K562 (cell line): ENCODE data around the gene SURF6. TPM values are rescaled to one million over a fixed set of nuclear protein-coding genes. Genes with fewer than 3 reads are reported as not detected.
"Not testable (repeated sequence)": the region's sequence is repeated elsewhere in the genome, so short reads cannot be mapped to it uniquely, and the experiment has no call there.

Experiments used
- HINFP ChIP-seq: fragments of 450-650 bp; conservative IDR thresholded peaks from 2 replicates; pipeline ENCODE4 v1.6.1; 2016; ENCODE audit warnings: missing genetic modification characterization, low read depth, mild to moderate bottlenecking, control low read depth, missing compliant biosample characterization
- JUND ChIP-seq, 2 experiments: IDR thresholded peaks; 2 replicates in 1 of 2; 3 replicates in 1 of 2; pipeline ENCODE4 v1.6.1; 2011; ENCODE audit warnings: borderline replicate concordance in 2 of 2, low read depth in 2 of 2, low read length in 2 of 2, improper control_type of control experiment in 1 of 2, missing biosample characterization in 1 of 2, missing genetic modification characterization in 1 of 2, missing genetic modification reagents in 1 of 2
- MEF2D ChIP-seq: conservative IDR thresholded peaks from 2 replicates; pipeline ENCODE4 v1.6.1; 2016; ENCODE audit warnings: low read depth, missing genetic modification characterization, missing compliant biosample characterization
- MYC ChIP-seq, 2 experiments: fragments of 250-450 bp in 1 of 2; sonication (Bioruptor Pico) in 1 of 2; IDR thresholded peaks; 2 replicates each; pipeline versions ENCODE4 v1.5.1 to v1.6.1; 2012 to 2021; ENCODE audit warnings: low read depth in 2 of 2, borderline replicate concordance in 1 of 2, improper control_type of control experiment in 1 of 2, low read length in 1 of 2, mild to moderate bottlenecking in 1 of 2, moderate library complexity in 1 of 2
- NCOA2 ChIP-seq, 2 experiments: fragments of 450-650 bp; IDR thresholded peaks; 2 replicates each; pipeline ENCODE4 v1.6.1; 2018; ENCODE audit warnings: mild to moderate bottlenecking in 2 of 2, moderate library complexity in 1 of 2; ENCODE audit not compliant: partially characterized antibody in 2 of 2
- NONO ChIP-seq, 2 experiments: fragments of 200-400 bp in 1 of 2; fragments of 450-650 bp in 1 of 2; formaldehyde crosslinking in 1 of 2; IDR thresholded peaks; 2 replicates each; pipeline ENCODE4 v1.6.1; 2017; ENCODE audit warnings: low read depth in 2 of 2, mild to moderate bottlenecking in 2 of 2, moderate library complexity in 2 of 2, low read length in 1 of 2
- NRF1 ChIP-seq, 2 experiments: fragments of 450-650 bp; IDR thresholded peaks in 1 of 2; conservative IDR thresholded peaks in 1 of 2; 2 replicates each; pipeline ENCODE4 v1.6.1; 2014; ENCODE audit warnings: mild to moderate bottlenecking in 2 of 2
- PHF20 ChIP-seq: fragments of 450-650 bp; IDR thresholded peaks from 2 replicates; pipeline ENCODE4 v1.6.1; 2018; ENCODE audit not compliant: partially characterized antibody
- SMARCA4 ChIP-seq: fragments of 450-650 bp; IDR thresholded peaks from 2 replicates; pipeline ENCODE4 v1.6.1; 2016
- ZNF41 ChIP-seq: fragments of 250-450 bp; sonication (Bioruptor Pico); conservative IDR thresholded peaks from 2 replicates; pipeline ENCODE4 v1.4.0; 2020; ENCODE audit warnings: mild to moderate bottlenecking
- ZNF639 ChIP-seq, 2 experiments: fragments of 200-800 bp in 1 of 2; sonication (Bioruptor generic) in 1 of 2; sonication (generic) in 1 of 2; formaldehyde crosslinking in 1 of 2; IDR thresholded peaks in 1 of 2; conservative IDR thresholded peaks in 1 of 2; 2 replicates each; pipeline versions ENCODE4 v1.5.0 to v1.6.1; 2016 to 2020; ENCODE audit warnings: missing compliant biosample characterization in 1 of 2, missing genetic modification characterization in 1 of 2, missing genetic modification reagents in 1 of 2
- polyA plus RNA-seq, 8 experiments: library from polyadenylated mRNA; depleted of rRNA in 4 of 8; stranded (reverse) in 5 of 8; unstranded in 3 of 8; fragments of >200 nt; fragmentation: Nextera tagmentation in 2 of 8; fragmentation: Illumina TruSeq in 1 of 8; extraction: Ambion mirVana in 2 of 8; extraction: Trizol in 1 of 8; gene quantifications; 2 replicates each; pipeline versions ENCODE4 v1.2.1 to v1.2.3, GENCODE V29; 2011 to 2014; ENCODE audit warnings: inconsistent platforms in 1 of 8, missing spikeins in 1 of 8
- total RNA-seq, 7 experiments: library from RNA; depleted of rRNA in 6 of 7; stranded (reverse); fragments of >200 nt in 6 of 7; fragmentation: Illumina TruSeq in 2 of 7; extraction: Trizol in 2 of 7; gene quantifications; 2 replicates each; pipeline versions ENCODE4 v1.2.1 to v1.2.3, GENCODE V29; 2011 to 2021; ENCODE audit warnings: low replicate concordance in 1 of 7
- TF ChIP-seq, protein P1 (sequence below), 3 experiments: fragments of 200-800 bp in 1 of 3; fragments of 250-450 bp in 1 of 3; fragments of 450-650 bp in 1 of 3; sonication (Bioruptor Pico) in 1 of 3; sonication (Bioruptor generic) in 1 of 3; formaldehyde crosslinking in 1 of 3; IDR thresholded peaks; 2 replicates each; pipeline versions ENCODE4 v1.6.1 to v1.8.0; 2016 to 2022; ENCODE audit warnings: mild to moderate bottlenecking in 2 of 3, missing genetic modification characterization in 2 of 3, missing compliant biosample characterization in 1 of 3, moderate library complexity in 1 of 3
- TF ChIP-seq, protein P2 (sequence below): fragments of 450-650 bp; IDR thresholded peaks from 2 replicates; pipeline ENCODE4 v1.6.1; 2016
- TF ChIP-seq, protein P3 (sequence below): fragments of 450-650 bp; IDR thresholded peaks from 2 replicates; pipeline ENCODE4 v1.6.1; 2016; ENCODE audit warnings: low read depth, mild to moderate bottlenecking, moderate library complexity

SURF6 gene
- total and polyA plus RNA-seq, 9 of the 15 experiments (the other 6 are each of a cell fraction or from before 2014, with no cell fraction given), result 1.4 to 68.3 (median 14.7) TPM

- peak in 1 of 2 experiments; percentile 76; a peak in 2 of 4 replicates for TF ChIP-seq ZNF639 (CRISPR knock-in tag; conservative IDR thresholded peaks at IDR 0.05 in 1 of 2, IDR thresholded peaks at IDR 0.05 in 1 of 2)
- 0 out of 2 replicates have a peak, but pooled peaks have one; percentile 4 for TF ChIP-seq ZNF41 (CRISPR knock-in tag)
- peak in 1 of 2 experiments; percentile 49 for TF ChIP-seq NCOA2 (IDR thresholded peaks at IDR 0.05; ENCODE audit: partially characterized antibody in 2 of 2)
- TF ChIP-seq, protein P1, sequence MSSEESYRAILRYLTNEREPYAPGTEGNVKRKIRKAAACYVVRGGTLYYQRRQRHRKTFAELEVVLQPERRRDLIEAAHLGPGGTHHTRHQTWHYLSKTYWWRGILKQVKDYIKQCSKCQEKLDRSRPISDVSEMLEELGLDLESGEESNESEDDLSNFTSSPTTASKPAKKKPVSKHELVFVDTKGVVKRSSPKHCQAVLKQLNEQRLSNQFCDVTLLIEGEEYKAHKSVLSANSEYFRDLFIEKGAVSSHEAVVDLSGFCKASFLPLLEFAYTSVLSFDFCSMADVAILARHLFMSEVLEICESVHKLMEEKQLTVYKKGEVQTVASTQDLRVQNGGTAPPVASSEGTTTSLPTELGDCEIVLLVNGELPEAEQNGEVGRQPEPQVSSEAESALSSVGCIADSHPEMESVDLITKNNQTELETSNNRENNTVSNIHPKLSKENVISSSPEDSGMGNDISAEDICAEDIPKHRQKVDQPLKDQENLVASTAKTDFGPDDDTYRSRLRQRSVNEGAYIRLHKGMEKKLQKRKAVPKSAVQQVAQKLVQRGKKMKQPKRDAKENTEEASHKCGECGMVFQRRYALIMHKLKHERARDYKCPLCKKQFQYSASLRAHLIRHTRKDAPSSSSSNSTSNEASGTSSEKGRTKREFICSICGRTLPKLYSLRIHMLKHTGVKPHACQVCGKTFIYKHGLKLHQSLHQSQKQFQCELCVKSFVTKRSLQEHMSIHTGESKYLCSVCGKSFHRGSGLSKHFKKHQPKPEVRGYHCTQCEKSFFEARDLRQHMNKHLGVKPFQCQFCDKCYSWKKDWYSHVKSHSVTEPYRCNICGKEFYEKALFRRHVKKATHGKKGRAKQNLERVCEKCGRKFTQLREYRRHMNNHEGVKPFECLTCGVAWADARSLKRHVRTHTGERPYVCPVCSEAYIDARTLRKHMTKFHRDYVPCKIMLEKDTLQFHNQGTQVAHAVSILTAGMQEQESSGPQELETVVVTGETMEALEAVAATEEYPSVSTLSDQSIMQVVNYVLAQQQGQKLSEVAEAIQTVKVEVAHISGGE (CRISPR knock-in tag; IDR thresholded peaks at IDR 0.05), result peak in 1 of 3 experiments; percentile 55; a peak in 2 of 6 replicates
- peak; percentile 95 for TF ChIP-seq SMARCA4
- peak; percentile 46 for TF ChIP-seq PHF20
- peak; percentile 73; the same call in 1 of the 2 replicates for TF ChIP-seq HINFP
- TF ChIP-seq, protein P2, sequence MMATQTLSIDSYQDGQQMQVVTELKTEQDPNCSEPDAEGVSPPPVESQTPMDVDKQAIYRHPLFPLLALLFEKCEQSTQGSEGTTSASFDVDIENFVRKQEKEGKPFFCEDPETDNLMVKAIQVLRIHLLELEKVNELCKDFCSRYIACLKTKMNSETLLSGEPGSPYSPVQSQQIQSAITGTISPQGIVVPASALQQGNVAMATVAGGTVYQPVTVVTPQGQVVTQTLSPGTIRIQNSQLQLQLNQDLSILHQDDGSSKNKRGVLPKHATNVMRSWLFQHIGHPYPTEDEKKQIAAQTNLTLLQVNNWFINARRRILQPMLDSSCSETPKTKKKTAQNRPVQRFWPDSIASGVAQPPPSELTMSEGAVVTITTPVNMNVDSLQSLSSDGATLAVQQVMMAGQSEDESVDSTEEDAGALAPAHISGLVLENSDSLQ, result peak; percentile 46
- peak in 1 of 2 experiments; percentile 30; a peak in 2 of 4 replicates for TF ChIP-seq NRF1 (conservative IDR thresholded peaks at IDR 0.05 in 1 of 2, IDR thresholded peaks at IDR 0.05 in 1 of 2)
- TF ChIP-seq MYC (IDR thresholded peaks at IDR 0.05; ENCODE audit: low read depth, low read length), result peak; percentile 49
- TF ChIP-seq MYC (CRISPR knock-in tag; IDR thresholded peaks at IDR 0.05; ENCODE audit: borderline replicate concordance, low read depth), result peak; percentile 74
- peak; percentile 91 for TF ChIP-seq MEF2D
- TF ChIP-seq, protein P3, sequence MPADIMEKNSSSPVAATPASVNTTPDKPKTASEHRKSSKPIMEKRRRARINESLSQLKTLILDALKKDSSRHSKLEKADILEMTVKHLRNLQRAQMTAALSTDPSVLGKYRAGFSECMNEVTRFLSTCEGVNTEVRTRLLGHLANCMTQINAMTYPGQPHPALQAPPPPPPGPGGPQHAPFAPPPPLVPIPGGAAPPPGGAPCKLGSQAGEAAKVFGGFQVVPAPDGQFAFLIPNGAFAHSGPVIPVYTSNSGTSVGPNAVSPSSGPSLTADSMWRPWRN, result peak; percentile 82
- peak in 1 of 2 experiments; percentile 64; a peak in 2 of 4 replicates for TF ChIP-seq NONO (IDR thresholded peaks at IDR 0.05; ENCODE audit: low read depth in 2 of 2, low read length in 1 of 2)
- TF ChIP-seq JUND (IDR thresholded peaks at IDR 0.05; ENCODE audit: borderline replicate concordance, low read depth, low read length), result not testable (repeated sequence)
- peak; percentile 22; the same call in 1 of the 3 replicates for TF ChIP-seq JUND (tag; IDR thresholded peaks at IDR 0.05; ENCODE audit: borderline replicate concordance, low read depth, low read length)
Observed at GRCh38 chr9:133283255-133284032, 52.5 kb downstream of the SURF6 start (continued).
